T-helper 1 cell (primary cell): ENCODE measurements around the gene INO80.
A peak's percentile ranks its signal among the peaks of the same experiment; 100 is the strongest.
"Not testable (repeated sequence)": the region's sequence is repeated elsewhere in the genome, so short reads cannot be mapped to it uniquely, and the experiment has no call there.

Experiments used
- DNase-seq, 5 donors: peaks; one replicate each; pipeline ENCODE4 v3.0.0-alpha.2; 2012 to 2020

Gene INO80

DNA sequence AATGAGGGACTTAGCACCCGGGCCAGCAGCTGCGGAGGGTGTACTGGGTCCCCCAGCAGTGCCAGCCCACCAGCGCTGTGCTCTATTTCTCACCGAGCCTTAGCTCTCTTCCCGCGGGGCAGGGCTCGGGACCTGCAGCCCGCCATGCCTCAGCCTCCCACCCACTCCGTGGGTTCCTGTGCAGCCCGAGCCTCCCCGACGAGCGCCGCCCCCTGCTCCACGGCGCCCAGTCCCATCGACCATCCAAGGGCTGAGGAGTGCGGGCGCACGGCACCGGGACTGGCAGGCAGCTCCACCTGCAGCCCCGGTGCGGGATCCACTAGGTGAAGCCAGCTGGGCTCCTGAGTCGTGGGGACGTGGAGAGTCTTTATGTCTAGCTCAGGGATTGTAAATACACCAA, 154.3 kb downstream of the INO80 start:
- DNase-seq: not testable (repeated sequence)

DNA sequence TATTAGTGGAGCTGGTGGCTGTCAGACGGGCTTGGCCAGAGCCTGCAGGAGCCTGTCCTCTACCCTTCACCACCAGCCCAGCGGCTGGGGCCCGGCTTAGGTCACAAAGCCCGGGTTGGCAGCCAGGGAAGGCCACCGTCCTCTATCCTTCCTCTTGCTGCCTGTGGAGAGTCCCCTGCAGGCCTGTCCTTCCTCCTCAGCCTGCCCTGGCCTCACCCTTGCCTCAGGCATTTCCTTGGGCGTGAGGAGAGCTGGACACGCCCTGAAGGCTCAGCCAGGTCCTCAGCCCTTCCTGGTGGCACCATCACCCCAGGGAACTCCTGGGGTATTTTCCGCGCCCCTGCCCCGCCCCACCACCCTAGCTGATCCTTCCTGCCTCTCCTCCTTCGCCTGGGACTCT, 155.2 kb downstream of the INO80 start:
- DNase-seq: no peak

DNA sequence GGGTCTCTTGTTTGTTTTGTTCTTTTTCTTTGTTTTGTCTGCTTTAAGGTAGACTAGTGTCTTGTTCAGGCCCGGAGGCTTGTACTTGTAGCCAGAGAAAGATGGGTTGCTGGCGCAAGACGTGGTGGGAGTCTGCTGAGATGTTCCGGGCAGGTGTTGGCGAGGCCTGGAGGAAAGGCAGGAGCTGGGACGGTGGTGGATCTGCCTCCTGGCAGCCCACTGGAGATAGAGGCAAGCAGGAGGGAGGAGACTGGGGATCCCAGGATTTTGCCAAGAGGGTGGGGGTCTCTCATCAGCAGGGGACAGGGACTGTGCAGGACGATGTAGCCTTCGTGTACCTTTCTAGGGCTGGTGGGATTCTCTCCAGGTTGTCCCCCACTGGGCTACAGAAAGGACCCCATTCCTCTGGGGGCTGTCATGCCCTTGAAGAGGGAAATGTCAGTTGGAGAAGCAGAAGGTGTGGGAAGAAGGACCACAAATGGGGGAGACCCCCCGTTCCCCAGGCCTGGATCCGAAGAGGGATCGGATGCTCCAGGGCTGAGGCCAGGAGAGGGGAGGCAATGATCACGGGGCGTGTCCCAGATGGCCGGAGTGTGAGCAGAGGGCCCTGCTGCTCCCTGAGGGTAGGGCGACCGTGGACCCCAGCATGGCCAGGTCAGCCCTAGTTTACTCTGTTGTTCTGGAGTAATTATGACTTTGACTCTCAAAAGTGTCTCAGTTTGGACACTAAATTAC, 155.8 kb downstream of the INO80 start:
- DNase-seq: no peak

DNA sequence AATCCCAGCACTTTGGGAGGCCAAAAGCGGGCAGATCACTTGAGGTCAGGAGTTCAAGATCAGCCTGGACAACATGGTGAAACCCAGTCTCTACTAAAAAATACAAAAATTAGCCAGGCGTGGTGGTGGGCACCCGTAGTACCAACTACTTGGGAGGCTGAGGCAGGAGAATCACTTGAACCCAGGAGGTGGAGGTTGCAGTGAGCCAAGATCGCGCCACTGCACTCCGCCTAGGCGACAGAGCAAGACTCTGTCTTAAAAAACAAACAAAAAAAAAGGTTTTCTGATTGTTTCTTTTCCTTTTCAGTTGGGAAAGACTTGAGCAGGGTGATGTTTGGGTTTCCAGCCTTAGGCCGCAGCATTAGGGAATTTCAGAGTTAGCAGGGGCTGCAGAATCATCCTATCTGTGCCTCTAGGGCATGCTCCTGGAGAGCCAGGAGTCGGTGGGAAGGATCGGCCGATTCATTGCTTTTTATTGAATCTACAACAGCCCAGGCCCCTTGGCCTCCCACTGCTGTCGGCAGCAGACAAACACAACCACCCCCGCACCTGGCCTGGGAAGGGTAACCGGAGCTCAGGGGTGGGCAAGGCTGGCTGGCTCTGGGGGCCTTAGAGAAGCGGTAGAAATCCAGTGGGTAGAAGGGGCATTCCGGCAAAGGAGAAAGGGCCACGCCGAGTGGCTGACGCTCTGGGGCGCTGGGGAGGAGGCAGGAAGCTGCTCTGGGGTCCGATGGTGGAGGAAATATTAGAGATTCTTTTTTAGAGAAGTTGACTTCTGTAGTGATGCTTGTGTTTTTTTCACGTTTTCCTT, 156.5 kb downstream of the INO80 start:
- no peak for DNase-seq

DNA sequence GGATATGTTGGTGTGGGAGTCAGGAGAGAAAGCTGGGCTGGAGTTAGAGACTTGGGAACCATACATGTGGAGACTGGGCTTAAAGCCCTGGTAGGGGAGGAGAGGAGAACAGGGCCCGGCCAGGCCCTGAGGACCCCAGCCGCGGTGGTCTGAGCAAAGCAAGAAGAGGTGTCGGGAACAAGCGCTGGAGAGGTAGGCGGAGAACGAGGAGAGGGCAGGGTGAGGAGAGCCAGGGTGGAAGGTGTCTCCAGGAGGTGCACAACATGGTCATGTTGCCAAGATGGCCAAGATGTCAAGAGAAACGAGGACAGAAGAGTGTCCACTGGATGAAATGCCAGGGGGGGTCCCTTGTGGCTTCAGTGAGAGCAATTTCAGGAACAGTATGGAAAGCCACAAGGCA, 157.4 kb downstream of the INO80 start:
- DNase-seq: no peak

DNA sequence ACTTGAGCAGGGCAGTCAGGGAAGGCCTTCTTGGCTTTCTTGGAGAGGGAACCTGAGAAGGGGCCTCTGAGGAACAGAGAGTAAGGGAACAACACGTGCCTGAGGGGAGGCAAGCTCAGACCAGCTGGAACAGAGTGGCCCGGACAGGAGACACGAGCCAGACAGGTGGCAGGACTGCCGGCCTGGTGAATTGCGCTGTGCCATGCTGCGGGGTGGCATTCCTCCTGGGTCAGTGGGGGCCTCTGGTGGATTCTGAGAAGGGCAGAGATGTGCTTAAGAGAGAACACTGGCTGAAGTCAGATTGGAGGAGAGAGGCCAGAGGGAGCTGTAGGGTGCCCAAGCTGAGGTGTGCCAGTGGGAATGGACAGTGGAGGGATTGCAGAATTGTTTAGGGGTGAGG, 157.9 kb downstream of the INO80 start:
- no peak for DNase-seq

DNA sequence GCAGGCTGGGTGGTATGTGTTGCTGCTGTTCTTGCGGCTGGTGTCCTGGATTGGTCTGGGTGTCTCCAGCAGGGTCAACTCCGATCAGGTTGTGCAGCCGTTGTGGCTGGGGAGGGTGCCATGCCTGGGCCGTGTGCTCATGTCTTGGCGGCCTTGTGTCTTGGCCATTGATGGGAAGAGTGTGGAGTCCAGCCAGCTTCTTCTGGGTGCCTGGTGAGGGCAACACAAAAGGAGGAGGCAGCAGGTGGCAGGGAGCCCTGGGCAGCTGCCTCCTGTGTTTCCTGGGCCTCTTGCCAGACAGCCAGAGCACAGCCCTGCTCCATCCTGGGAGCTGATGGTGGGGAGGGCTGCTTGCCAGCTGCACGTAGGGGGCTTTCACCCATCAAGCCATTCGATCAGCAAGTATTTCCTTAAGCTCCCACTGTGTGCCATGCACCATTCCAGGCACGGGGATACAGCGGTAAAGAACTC, 158.5 kb downstream of the INO80 start:
- no peak for DNase-seq

DNA sequence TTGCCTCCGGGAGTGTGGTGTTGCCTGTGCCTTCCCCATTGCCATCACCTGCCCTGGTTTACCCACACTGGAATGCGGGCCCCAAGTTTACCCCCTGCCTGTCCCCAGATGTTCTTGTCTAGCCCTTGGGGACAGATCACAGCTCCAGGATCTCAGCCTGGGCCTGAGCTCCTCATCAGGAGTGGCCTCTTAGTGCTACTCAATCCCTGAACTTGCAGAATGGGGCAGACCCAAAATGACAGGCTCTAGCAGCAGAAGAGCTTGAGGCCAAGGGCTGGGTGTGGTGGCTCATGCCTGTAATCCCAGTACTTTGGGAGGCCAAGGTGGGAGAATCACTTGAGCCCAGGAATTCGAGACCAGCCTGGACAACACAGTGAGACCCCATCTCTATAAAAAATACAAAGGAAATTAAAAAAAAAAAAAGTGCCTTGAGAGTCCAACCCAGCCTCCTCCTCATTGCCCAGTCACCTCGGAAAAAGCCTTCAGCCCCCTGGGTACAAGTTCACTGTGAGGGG, 159.0 kb downstream of the INO80 start:
- DNase-seq: no peak

DNA sequence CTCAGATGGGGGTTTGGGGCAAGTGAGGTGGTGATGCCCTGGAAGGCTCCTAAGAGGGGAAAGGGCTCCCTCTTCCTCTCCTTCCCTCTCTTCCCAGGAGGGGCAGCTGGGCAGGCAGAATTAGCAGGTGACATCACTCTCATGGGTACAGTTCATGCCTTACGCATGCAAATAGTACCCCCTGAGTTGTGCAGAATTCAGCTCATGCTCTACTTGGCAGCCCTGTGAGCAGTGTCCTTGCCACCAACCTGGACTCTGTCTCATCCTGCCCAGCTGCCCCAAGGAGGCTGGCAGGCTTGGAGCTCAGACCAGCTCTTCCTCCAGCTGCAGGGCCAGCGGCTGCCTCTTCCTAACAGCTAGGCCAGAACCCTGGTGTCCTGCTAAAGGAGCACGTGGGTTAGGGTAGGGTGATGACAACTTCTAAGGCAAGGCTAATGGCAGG, 159.5 kb downstream of the INO80 start:
- DNase-seq: no peak

DNA sequence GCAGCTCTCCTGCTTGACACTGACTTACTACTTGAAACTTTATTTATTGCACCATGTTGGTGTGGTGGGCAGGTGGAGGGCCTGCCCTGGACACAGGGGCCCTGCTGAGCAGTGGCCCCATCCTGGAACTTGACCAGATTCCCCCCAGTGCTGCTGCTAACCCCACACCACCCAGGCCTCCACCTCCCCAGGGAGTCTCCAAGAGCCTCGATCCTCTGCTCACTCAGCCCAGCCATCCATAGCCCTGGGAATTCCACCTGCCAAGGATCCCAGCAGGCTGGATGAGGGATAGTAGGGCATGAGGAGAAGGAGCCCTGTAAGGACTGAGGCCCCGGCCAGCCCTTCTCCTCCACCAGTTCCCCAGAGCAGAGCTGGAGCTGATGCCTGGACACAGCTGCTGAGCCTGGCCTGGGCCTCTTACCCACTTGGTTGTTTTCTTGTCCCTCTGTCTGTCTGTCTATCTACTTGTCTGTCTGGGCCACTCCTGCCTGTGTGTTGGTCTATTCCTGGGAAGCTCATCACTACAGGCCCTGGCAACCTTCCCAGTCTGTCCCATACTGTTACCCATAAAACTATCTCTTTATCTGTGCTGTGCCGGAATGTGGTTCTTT, 160.0 kb downstream of the INO80 start:
- DNase-seq: no peak

DNA sequence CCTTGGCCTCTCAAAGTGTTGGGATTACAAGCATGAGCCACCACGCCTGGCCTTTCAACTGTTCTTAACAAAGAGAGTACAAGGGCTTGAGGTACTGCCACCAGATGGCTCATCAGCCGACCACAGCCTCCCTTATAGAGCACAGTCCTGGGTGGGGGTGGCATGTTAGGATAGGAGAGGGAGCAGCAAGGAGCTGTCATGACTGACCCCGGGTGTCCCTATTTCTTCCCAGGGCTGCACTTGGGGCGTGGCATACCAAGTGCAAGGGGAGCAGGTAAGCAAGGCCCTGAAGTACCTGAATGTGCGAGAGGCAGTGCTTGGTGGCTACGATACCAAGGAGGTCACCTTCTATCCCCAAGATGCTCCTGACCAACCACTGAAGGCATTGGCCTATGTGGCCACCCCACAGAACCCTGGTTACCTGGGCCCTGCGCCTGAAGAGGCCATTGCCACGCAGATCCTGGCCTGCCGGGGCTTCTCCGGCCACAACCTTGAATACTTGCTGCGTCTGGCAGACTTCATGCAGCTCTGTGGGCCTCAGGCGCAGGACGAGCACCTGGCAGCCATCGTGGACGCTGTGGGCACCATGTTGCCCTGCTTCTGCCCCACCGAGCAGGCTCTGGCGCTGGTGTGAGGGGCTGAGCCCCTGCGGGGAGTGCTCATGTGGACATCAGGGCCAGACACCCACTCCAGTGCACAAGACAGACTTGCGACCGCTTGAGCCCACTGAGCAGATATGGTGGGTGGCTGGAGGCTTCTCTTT, 160.8 kb downstream of the INO80 start:
- DNase-seq: no peak

DNA sequence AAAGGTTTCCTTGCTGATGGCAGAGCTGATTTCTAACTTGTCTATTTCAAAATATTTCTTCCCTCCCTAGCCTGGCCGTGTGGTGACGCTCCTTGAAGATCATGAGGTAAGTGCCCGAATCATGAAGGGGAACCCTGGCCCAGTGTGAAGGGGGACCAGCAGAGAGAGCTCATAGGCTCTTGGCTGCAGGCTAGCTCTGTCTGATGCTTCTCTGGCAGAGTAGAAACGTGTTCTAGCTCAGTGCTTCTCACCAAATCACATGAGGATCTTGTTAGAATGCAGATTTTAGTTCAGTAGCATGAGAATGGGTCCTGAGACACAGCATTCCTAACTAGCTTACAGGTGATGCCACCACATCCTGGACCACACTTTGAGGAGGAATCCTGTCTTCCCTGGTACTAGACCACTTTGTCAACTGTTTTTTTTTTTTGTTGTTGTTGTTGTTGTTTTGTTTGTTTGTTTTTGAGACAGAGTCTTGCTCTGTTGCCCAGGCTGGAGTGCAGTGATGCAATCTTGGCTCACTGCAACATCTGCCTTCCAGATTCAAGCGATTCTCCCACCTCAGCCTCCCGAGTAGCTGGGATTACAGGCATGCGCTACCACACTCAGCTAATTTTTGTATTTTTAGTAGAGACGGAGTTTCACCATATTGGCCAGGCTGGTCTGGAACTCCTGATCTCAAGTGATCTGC, 161.8 kb downstream of the INO80 start:
- DNase-seq: not testable (repeated sequence)

DNA sequence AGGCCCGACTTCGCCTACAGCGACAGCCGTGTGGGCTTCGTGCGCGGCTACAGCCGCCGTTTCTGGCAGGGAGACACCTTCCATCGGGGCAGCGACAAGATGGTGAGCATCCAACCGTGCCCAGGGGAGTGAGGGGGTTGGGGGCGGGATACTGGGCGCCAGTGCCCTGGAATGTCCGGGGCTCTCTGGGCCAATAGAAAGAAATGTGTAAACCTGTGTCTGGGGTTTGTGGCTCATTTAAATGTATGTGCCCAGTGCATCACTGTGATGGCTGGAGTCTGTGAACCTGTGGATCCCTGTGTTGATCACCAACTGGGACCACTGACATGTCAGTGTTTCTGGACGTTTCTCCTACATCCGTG, 162.4 kb downstream of the INO80 start:
- DNase-seq: no peak

DNA sequence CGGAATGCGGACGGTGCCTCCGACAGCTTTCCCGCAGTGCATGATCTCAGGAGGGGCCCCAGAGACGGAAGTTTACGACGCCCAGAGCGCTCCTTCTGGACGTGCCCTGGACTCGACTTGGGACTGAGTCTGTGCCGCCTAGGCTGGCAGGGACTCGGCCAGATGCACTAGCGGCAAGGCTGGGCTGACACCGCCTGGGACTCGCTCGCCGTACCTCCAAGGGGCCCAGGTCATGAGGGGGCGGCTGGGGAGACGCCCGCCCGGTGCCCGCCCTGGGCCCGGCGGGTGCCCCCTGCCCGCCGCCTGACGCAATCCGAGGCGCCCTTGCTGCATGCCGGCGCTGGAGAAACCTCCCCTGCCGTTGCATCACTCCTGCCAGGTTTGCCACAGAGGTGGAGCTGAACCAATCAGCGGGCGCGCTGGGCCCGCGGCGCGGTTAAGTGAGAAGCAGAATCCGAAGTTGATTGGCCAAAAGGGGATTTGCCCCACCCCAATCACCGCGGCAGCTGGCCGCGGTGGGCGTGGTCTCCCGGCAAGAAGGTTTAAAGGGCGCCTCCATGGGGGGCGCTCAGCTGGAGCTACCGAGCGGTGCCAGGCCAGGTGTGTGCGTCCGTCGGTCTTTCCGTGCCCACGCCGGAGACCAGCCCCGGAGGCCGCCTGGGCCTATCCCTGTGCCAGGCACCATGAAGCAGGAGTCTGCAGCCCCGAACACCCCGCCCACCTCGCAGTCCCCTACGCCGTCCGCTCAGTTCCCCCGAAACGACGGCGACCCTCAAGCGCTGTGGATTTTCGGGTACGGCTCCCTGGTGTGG, 163.0 kb downstream of the INO80 start, which contains the start of gene CHAC1:
Gene CHAC1 (plus strand): TSS at position 571 of the 812 bp plus-strand sequence. CDS start 113 bp downstream, at position 684.
- peak; percentile 89 to 99 (median 89) for DNase-seq

DNA sequence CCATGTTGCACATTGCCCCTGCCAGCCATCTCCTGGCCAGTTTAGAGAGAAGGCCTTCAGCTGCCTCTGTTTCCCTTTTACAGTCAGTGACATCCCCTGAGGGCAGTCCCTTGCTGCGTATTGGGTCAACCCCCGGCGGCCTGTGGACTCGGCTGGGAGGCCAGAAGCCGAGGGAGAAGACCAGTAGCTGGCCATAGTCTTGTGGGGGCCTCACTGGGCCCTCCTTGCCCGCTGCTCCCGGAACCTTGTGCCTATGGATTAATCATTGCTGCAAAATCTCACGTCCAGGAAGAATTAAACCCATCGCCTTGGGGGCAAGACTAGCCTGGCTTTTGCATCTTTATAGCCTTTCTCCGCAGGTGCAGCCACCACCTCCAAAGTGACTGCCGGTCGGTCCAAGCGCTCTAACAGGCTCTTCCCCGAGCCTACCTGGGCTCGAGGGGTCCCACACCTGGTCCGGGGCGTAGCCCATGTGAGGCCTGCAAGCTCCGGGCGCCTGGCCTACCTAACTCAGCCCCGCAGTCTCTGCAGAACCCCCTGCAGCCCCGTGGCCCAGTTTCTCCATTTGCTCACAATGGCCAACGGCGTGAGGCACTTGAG, 163.7 kb downstream of the INO80 start:
- DNase-seq: no peak

DNA sequence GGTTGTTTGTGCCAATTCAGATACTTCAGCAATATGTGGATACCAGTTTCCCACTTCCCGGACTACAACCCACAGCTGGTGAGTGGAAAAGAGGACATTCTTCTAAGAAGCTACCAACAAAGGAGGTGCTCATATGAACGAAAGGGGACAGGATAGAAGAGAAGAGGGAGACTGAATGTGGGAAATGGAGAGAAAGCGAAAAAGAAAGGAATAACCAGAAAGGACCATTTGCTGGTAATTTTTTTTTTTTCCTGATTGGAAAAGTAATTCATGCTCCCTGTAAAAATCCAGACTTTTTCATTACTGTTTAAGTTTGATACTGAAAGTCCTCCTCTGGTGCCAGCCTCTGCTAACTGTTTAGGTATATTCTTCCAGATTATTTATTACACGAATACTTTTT, 164.3 kb downstream of the INO80 start:
- DNase-seq: no peak

DNA sequence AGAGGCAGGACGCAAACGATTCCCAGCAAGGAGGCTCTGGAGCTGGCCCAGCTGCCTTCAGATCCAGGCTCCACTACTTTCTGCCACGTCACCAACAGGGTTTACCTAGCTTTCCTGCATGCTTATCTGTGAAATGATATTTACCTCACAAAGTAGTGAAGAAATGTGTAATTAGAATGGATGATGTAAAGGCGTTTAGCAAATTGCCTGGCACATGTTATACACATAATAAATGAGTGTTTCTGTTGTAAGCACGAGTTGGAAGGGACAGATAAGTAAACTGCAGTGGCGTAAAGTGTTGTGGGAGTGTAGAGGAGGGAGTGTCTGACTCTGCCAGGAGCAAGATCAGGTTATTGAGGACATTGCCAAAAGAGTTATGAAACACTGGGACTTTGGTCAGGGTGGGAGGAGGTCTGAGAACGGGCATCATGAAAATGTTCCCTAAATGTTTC, 166.3 kb downstream of the INO80 start:
- DNase-seq: no peak

DNA sequence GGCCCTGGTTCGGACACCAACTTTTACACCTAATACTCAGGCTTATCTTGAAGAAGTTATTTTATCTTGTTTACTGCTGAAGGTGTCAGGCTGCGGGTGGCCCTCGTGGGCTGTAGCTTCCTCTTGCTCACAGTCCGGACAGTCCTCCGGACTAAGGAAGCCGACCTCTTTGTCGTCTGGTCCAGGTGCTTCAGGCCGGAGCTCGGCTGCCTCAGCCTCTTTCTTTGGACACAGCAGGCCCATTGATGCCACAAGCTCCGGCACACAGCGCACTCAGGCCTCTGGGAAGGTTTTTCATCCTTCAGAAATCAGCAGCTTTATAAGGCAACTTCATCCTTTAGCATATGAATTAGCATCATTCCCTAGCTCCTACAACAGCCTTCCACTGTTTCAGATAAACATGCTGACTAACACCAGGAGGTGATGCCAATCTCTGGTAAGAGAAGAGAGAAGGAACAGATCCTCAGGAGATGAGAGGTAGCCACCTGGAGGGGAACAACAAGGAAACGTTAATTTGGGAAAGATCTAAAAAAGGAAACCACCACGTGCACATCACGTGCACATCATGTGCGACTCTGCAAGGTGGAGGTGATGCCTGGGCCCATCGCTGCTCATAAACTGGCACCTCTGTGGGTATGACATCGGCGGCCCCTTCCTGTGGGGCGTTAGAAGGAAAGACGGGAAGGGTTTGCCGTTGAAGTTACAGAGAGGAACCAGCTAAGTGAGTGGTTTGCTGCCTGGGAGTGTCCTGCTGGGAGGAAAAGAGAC, 167.2 kb downstream of the INO80 start:
- no peak for DNase-seq

DNA sequence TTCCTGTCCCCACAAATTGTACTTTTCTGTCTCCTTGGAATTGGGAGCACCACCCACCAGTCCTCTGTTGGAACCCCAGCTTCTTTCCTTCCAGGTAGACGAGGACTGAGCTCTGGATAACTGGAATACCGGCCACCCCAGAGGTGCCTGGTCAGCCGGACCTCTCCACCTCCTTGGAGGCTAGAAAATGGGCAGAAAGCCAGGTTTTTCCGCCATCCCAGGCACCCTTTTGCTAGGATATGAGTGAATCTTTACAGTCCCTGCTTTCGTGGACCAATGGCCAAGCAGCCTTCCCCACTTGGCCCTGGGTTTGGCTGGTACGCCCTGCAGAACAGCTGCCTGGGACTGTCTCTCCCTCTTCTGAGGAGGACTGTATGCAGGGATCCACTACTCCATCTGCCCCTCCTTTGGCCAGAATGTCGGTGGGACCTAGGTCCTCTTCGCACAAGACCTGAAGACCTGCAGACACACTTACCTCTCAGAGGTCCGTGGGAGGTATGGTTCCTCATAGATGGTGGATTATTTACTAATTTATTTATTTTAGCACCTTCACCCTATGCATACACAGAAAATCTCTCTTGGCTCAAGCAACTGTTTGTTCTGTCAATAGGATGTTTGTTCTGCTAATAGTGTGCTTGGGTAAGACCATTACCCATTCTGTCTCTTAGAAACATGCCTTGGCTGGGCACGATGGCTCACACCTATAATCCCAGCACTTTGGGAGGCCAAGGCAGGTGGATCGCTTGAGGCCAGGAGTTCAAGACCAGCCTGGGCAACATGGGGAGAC, 171.4 kb downstream of the INO80 start:
- DNase-seq: no peak
